SH-SY5Y (cell line): ENCODE data around the gene KLHL10.

Experiments used
- GATA2 ChIP-seq: IDR thresholded peaks from 2 replicates; pipeline ENCODE4 v1.6.1; 2011; ENCODE audit warnings: mild to moderate bottlenecking, low read depth, low read length
- GATA3 ChIP-seq: IDR thresholded peaks from 2 replicates; pipeline ENCODE4 v1.6.1; 2011; ENCODE audit warnings: low read depth, mild to moderate bottlenecking, low read length, moderate library complexity

DNA sequence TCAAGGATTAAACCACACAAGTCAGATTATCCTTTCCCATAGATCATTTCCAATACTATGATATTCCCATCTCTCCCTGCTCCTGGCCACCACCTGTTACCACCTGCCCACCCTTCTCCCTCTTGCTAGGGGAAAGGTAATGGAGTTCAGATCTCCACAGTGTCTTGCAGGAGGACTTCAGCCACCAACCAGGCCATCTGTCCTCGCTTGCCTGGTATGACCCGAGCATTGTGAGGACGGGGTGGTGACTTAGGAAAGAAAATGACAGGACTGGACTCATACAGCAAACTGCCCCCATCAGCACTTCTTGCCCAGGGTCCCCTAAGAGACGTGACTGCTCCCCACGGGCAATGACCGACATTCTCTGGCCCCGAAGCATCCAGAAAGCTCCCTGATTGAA, 14.0 kb upstream of the KLHL10 start:
- TF ChIP-seq GATA2 (no peak), GATA3 (no peak)
